IMR-90 (cell line): ENCODE data around the gene LRFN4.

Experiments used
- BHLHE40 ChIP-seq: fragments of 150-350 bp; IDR thresholded peaks from 2 replicates; pipeline ENCODE4 v1.6.1; 2016; ENCODE audit warnings: mild to moderate bottlenecking, low read depth, low read length
- CTCF ChIP-seq: conservative IDR thresholded peaks from 2 replicates; pipeline ENCODE4 v1.5.1; 2012; ENCODE audit warnings: mild to moderate bottlenecking, low read depth, low read length, improper control_type of control experiment
- MAFK ChIP-seq: IDR thresholded peaks from 2 replicates; pipeline ENCODE4 v1.6.1; 2012; ENCODE audit warnings: low read depth, low read length, improper control_type of control experiment
- POLR2A ChIP-seq: IDR thresholded peaks from 2 replicates; pipeline ENCODE4 v1.6.1; 2012; ENCODE audit warnings: mild to moderate bottlenecking, low read depth, low read length
- RAD21 ChIP-seq: IDR thresholded peaks from 2 replicates; pipeline ENCODE4 v1.6.1; 2012; ENCODE audit warnings: low read length, improper control_type of control experiment
- RCOR1 ChIP-seq: IDR thresholded peaks from 2 replicates; pipeline ENCODE4 v1.6.1; 2012; ENCODE audit warnings: mild to moderate bottlenecking, low read length, improper control_type of control experiment; ENCODE audit not compliant: insufficient replicate concordance

- TF ChIP-seq BHLHE40, result no peak
- no peak for TF ChIP-seq CTCF
- TF ChIP-seq POLR2A, result no peak
- TF ChIP-seq RAD21, result no peak
- no peak for TF ChIP-seq RCOR1
- TF ChIP-seq MAFK, result no peak
Measured at GRCh38 chr11:66823700-66824099, 33.2 kb upstream of the LRFN4 start.
